Neural cell (in vitro differentiated cells): ENCODE data around the gene LRRC8C. TPM values are rescaled to one million over a fixed set of nuclear protein-coding genes. Genes with fewer than 3 reads are reported as not detected.

Source experiments
- H2AFZ ChIP-seq: fragments of 200-600, 300-800 bp; sonication (generic), shearing (Covaris generic); 2 replicates; pipeline ENCODE4 v1.6.0; 2014; ENCODE audit warnings: low read depth, mild to moderate bottlenecking, antibody characterized with exemption, low read length, moderate library complexity
- H3F3A ChIP-seq: fragments of 200-600 bp; shearing (Covaris generic); 2 replicates; pipeline ENCODE4 v1.6.1; 2016; ENCODE audit warnings: mild to moderate bottlenecking, moderate library complexity, mixed read lengths, antibody characterized with exemption, low read length; ENCODE audit not compliant: insufficient read depth, poor library complexity, severe bottlenecking
- H3K27ac ChIP-seq: fragments of 200-600, 300-800 bp; sonication (generic), shearing (Covaris generic); 2 replicates; pipeline ENCODE4 v1.5.1; 2014; ENCODE audit warnings: mild to moderate bottlenecking, low read length, moderate library complexity
- H3K27me3 ChIP-seq: fragments of 300-800, 200-600 bp; sonication (generic), shearing (Covaris generic); 2 replicates; pipeline ENCODE4 v1.6.0; 2014; ENCODE audit warnings: mild to moderate bottlenecking, low read depth, low read length, moderate library complexity; ENCODE audit not compliant: insufficient read depth
- H3K36me3 ChIP-seq: fragments of 300-800, 200-600 bp; sonication (generic), shearing (Covaris generic); 2 replicates; pipeline ENCODE4 v1.5.1; 2014; ENCODE audit warnings: mild to moderate bottlenecking, antibody characterized with exemption, low read length, moderate library complexity; ENCODE audit not compliant: insufficient read depth
- H3K4me2 ChIP-seq: fragments of 300-800, 200-600 bp; sonication (generic), shearing (Covaris generic); 2 replicates; pipeline ENCODE4 v1.6.0; 2014; ENCODE audit warnings: mild to moderate bottlenecking, low read length
- H3K4me3 ChIP-seq: fragments of 300-800, 200-600 bp; sonication (generic), shearing (Covaris generic); 2 replicates; pipeline ENCODE4 v1.5.1; 2014; ENCODE audit warnings: mild to moderate bottlenecking, low read length, moderate library complexity
- H3K79me2 ChIP-seq: fragments of 200-600 bp; shearing (Covaris generic); replicated peaks from 2 replicates; pipeline ENCODE4 v1.6.0; 2014; ENCODE audit warnings: mild to moderate bottlenecking, low read length, moderate library complexity; ENCODE audit not compliant: insufficient read depth
- H3K9ac ChIP-seq: fragments of 300-800, 200-600 bp; sonication (generic), shearing (Covaris generic); 2 replicates; pipeline ENCODE4 v1.6.1; 2016; ENCODE audit warnings: mild to moderate bottlenecking, low read length, mixed read lengths
- H3K9me2 ChIP-seq: fragments of 200-600 bp; shearing (Covaris generic); 2 replicates; pipeline ENCODE4 v1.6.1; 2016; ENCODE audit warnings: mild to moderate bottlenecking, low read length, mixed read lengths; ENCODE audit not compliant: insufficient read depth
- H3K9me3 ChIP-seq: fragments of 200-600, 300-800 bp; sonication (generic), shearing (Covaris generic); 2 replicates; pipeline ENCODE4 v1.6.1; 2016; ENCODE audit warnings: mild to moderate bottlenecking, mixed run types, low read length, moderate library complexity, mixed read lengths
- H4K20me1 ChIP-seq: fragments of 200-600 bp; shearing (Covaris generic); 2 replicates; pipeline ENCODE4 v1.6.1; 2016; ENCODE audit warnings: mild to moderate bottlenecking, mixed run types; ENCODE audit not compliant: insufficient read depth
- EP300 ChIP-seq: fragments of 450-650 bp; conservative IDR thresholded peaks from 2 replicates; pipeline ENCODE4 v1.6.1; 2014; ENCODE audit warnings: antibody characterized with exemption, mild to moderate bottlenecking, moderate library complexity; ENCODE audit not compliant: poor library complexity, severe bottlenecking
- EZH2 ChIP-seq: fragments of 200-600, 300-800 bp; shearing (Covaris generic), sonication (generic); IDR thresholded peaks from 2 replicates; pipeline ENCODE4 v1.6.1; 2014; ENCODE audit warnings: antibody characterized with exemption, low read length, borderline replicate concordance, mild to moderate bottlenecking; ENCODE audit not compliant: insufficient read depth, poor library complexity, severe bottlenecking
- MXI1 ChIP-seq: fragments of 450-650 bp; conservative IDR thresholded peaks from 2 replicates; pipeline ENCODE4 v1.6.1; 2014; ENCODE audit warnings: antibody characterized with exemption, mild to moderate bottlenecking; ENCODE audit not compliant: poor library complexity, severe bottlenecking
- POLR2AphosphoS5 ChIP-seq: IDR thresholded peaks from 2 replicates; pipeline ENCODE4 v1.6.1; 2012
- RAD21 ChIP-seq: fragments of 450-650 bp; conservative IDR thresholded peaks from 2 replicates; pipeline ENCODE4 v1.6.1; 2014; ENCODE audit warnings: antibody characterized with exemption, mild to moderate bottlenecking, moderate library complexity
- REST ChIP-seq: IDR thresholded peaks from 2 replicates; pipeline ENCODE4 v1.6.1; 2012; ENCODE audit warnings: borderline replicate concordance
- SMC3 ChIP-seq: fragments of 450-650 bp; conservative IDR thresholded peaks from 2 replicates; pipeline ENCODE4 v1.6.1; 2014; ENCODE audit warnings: antibody characterized with exemption, mild to moderate bottlenecking, moderate library complexity; ENCODE audit not compliant: poor library complexity
- TAF1 ChIP-seq: IDR thresholded peaks from 2 replicates; pipeline ENCODE4 v1.6.1; 2012; ENCODE audit warnings: low read depth
- polyA plus RNA-seq: library from polyadenylated mRNA; depleted of rRNA; stranded (reverse); fragments of >200 nt; gene quantifications from 2 replicates; pipeline ENCODE4 v1.2.3, GENCODE V29; 2014
- TF ChIP-seq, protein P1 (sequence below): fragments of 450-650 bp; IDR thresholded peaks from 2 replicates; pipeline ENCODE4 v1.5.1; 2014; ENCODE audit warnings: antibody characterized with exemption, mild to moderate bottlenecking, moderate library complexity; ENCODE audit not compliant: poor library complexity, severe bottlenecking

LRRC8C gene
- polyA plus RNA-seq, 1 donor from 2014 or later, result 0.78 TPM

DNA sequence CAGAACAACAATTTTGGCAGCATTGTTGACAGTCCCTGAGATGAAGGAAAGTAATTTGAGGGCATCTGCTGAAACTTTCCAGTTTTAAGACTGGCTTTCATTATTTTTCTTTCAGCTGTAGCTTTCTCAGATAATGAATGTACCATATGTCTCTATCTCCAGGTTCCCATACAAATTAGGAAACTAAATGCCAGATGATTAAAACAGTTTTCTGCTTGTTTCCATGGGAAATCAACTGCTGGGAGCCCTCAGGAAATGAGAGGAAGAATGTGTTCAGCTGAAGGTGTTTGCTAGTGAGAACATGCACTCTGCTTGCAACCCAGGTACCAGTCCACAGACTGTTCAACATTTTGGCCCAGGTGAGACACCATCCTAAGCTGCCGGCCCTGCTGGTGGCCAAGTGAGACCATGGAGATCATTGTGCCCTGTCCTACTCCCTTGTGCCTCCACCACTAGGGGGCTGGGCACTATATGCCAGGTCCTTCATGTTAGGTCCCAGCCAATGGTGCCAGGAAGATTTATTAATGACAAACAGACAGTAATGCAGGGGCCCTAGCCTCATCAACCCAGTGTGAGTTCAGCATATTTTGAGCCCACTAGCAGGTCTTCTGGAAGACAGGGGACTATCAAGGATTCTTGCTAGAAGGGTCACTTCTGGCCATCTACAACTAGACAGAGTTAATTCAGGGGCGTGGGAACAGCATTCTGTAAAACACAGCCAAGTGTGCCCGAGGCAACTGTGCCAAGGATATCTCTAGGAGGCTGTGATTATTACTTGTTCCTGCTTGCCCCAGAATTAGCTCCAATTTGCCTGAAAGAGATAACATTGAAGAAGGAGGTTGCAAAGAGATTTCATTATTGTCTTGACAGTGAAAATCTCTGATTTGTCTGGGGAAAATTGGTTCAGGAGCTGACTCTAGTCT is 17.0 kb upstream of the LRRC8C start:
- no peaks in the 10 kb centered on the region for H3K9me2 ChIP-seq
- H3K9ac ChIP-seq, result no peak overlapping the region
- H2AFZ ChIP-seq, result no peak overlapping the region
- H3K4me3 ChIP-seq, result no peak overlapping the region
- H3K36me3 ChIP-seq, result no peaks in the 10 kb centered on the region
- H3K9me3 ChIP-seq, result no peaks in the 10 kb centered on the region
- TF ChIP-seq, protein P1, sequence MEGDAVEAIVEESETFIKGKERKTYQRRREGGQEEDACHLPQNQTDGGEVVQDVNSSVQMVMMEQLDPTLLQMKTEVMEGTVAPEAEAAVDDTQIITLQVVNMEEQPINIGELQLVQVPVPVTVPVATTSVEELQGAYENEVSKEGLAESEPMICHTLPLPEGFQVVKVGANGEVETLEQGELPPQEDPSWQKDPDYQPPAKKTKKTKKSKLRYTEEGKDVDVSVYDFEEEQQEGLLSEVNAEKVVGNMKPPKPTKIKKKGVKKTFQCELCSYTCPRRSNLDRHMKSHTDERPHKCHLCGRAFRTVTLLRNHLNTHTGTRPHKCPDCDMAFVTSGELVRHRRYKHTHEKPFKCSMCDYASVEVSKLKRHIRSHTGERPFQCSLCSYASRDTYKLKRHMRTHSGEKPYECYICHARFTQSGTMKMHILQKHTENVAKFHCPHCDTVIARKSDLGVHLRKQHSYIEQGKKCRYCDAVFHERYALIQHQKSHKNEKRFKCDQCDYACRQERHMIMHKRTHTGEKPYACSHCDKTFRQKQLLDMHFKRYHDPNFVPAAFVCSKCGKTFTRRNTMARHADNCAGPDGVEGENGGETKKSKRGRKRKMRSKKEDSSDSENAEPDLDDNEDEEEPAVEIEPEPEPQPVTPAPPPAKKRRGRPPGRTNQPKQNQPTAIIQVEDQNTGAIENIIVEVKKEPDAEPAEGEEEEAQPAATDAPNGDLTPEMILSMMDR, result no peak
- TF ChIP-seq RAD21 (no peak), MXI1 (no peak), POLR2AphosphoS5 (no peak), REST (no peak), EP300 (no peak), SMC3 (no peak)
- H3K79me2 ChIP-seq, result no peaks in the 10 kb centered on the region
- no peaks in the 10 kb centered on the region for H3F3A ChIP-seq
- H3K27me3 ChIP-seq, result no peaks in the 10 kb centered on the region
- H3K4me2 ChIP-seq, result no peak overlapping the region
- H4K20me1 ChIP-seq, result no peaks in the 10 kb centered on the region
- H3K27ac ChIP-seq, result no peak overlapping the region

DNA sequence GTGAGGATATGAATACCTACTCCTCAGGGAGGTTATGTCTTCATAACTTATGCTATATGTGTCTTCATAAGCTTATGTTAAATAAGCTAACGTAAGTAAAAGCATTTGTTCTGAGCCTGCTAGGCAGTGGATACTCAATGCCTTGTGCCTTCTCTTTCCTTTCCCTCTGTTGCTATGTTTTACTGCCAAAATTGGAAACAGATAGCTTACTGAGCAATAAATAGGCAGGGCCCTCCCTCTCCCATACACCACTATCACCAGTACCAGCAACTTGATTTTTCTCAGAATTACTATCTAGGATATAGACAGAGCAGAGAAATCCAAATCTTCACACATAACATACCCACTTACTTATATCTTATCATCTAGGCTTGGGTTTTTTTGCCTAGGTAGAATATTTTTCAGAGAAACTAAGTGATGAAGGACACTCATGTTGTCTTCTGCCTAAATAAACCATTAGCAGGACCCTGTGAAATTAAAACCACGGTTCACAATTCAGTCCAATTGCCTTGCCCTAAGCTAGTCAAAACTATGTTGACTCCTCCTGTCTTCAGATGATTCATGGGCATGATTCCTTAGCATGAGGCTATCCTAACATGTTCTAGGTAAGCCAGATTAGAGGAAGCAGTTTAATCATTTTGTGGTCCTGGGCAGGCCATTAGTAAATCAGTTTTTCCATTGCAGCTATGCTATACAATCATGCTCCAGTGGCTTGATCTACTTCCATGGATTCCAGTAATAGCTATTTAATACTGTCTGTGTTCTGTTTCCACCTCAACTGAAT is 15.9 kb upstream of the LRRC8C start:
- Histone ChIP-seq H3K4me3 (no peak overlapping the region), H3K27ac (no peak overlapping the region), H3K9me2 (no peaks in the 10 kb centered on the region), H2AFZ (no peak overlapping the region), H3K9ac (no peak overlapping the region), H4K20me1 (no peaks in the 10 kb centered on the region), H3K27me3 (no peaks in the 10 kb centered on the region), H3K4me2 (no peak overlapping the region), H3K36me3 (no peaks in the 10 kb centered on the region), H3K79me2 (no peaks in the 10 kb centered on the region), H3F3A (no peaks in the 10 kb centered on the region), H3K9me3 (no peaks in the 10 kb centered on the region)
- TF ChIP-seq SMC3, result no peak
- TF ChIP-seq MXI1, result no peak
- no peak for TF ChIP-seq POLR2AphosphoS5
- no peak for TF ChIP-seq REST
- TF ChIP-seq RAD21, result no peak
- no peak for TF ChIP-seq TAF1
- TF ChIP-seq EZH2, result no peak
- TF ChIP-seq, protein P1, result no peak
- TF ChIP-seq EP300, result no peak
